ENCODE results near the gene HELZ. TPM values are rescaled to one million over a fixed set of nuclear protein-coding genes. Genes with fewer than 3 reads are reported as not detected.
"Not testable (repeated sequence)": the region's sequence is repeated elsewhere in the genome, so short reads cannot be mapped to it uniquely, and the experiment has no call there.

HELZ gene
- total and polyA plus RNA-seq, 2 donors (not counting 1 experiment from before 2014, with no cell fraction given) = 10.4 to 97.8 TPM

- intact Hi-C loops (cut with micrococcal nuclease) = no loop called here
- no peaks in the 10 kb centered on the region for H3K4me1 ChIP-seq (ENCODE audit: control insufficient read depth in 2 of 2, insufficient read depth in 2 of 2, low read length in 2 of 2)
- Mint-ChIP-seq H3K9me3 (ENCODE audit: insufficient read depth) (peaks cover 1% of the 10 kb centered on the region), H3K4me1 (no peaks in the 10 kb centered on the region), H3K27ac (no peak overlapping the region), H3K27me3 (no peaks in the 10 kb centered on the region), H3K4me3 (no peak overlapping the region)
- no peak overlapping the region for H2AFZ ChIP-seq (ENCODE audit: insufficient read depth, low read depth, low read length, poor library complexity, severe bottlenecking)
- H4K20me1 ChIP-seq (ENCODE audit: control insufficient read depth, insufficient read depth, low read length, poor library complexity, severe bottlenecking) = no peaks in the 10 kb centered on the region
- H3K4me3 ChIP-seq (ENCODE audit: control extremely low read depth in 1 of 5, extremely low read depth in 1 of 5, insufficient read depth in 1 of 5, low read depth in 2 of 5, low read length in 4 of 5) = no peak overlapping the region
- 100% methylated on average over 3 of the region's 5 CpGs for WGBS (ENCODE audit: insufficient coverage)
- peaks cover 0 to 3% (median 0%) of the 10 kb centered on the region in 3 donors for H3K9me3 ChIP-seq (ENCODE audit: control extremely low read depth in 1 of 3, control insufficient read depth in 2 of 3, insufficient read depth in 1 of 3, low read length in 2 of 3)
- H3K79me2 ChIP-seq (ENCODE audit: control insufficient read depth, insufficient read depth, low read length) = no peaks in the 10 kb centered on the region
- no peak overlapping the region for H3K9ac ChIP-seq (ENCODE audit: low read length)
- ATAC-seq (ENCODE audit: low read depth) (no peak), DNase-seq (no peak)
- peaks cover 13 to 50% of the 10 kb centered on the region in 2 experiments for H3K36me3 ChIP-seq (replicated peaks in 1 of 2; ENCODE audit: control extremely low read depth in 1 of 2, control insufficient read depth in 1 of 2, extremely low read depth in 1 of 2, insufficient read depth in 2 of 2, low read length in 1 of 2)
- ChIA-PET CTCF (no interaction called here), POLR2A (no interaction called here)
- no peaks in the 10 kb centered on the region for H3K27me3 ChIP-seq (replicated peaks in 1 of 4; ENCODE audit: control extremely low read depth in 1 of 4, control insufficient read depth in 3 of 4, insufficient read depth in 4 of 4, low read length in 3 of 4)
- no peak overlapping the region for H3K27ac ChIP-seq (ENCODE audit: low read length in 2 of 2)
- H3K4me2 ChIP-seq (replicated peaks; ENCODE audit: low read depth, low read length, poor library complexity, severe bottlenecking) = no peak overlapping the region
- TF ChIP-seq, protein P1, sequence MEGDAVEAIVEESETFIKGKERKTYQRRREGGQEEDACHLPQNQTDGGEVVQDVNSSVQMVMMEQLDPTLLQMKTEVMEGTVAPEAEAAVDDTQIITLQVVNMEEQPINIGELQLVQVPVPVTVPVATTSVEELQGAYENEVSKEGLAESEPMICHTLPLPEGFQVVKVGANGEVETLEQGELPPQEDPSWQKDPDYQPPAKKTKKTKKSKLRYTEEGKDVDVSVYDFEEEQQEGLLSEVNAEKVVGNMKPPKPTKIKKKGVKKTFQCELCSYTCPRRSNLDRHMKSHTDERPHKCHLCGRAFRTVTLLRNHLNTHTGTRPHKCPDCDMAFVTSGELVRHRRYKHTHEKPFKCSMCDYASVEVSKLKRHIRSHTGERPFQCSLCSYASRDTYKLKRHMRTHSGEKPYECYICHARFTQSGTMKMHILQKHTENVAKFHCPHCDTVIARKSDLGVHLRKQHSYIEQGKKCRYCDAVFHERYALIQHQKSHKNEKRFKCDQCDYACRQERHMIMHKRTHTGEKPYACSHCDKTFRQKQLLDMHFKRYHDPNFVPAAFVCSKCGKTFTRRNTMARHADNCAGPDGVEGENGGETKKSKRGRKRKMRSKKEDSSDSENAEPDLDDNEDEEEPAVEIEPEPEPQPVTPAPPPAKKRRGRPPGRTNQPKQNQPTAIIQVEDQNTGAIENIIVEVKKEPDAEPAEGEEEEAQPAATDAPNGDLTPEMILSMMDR (IDR thresholded peaks at IDR 0.05) = no peak
- TF ChIP-seq EZH2 (IDR thresholded peaks at IDR 0.05; ENCODE audit: borderline replicate concordance, insufficient read depth, low read depth, low read length, poor library complexity, severe bottlenecking) = no peak
These were observed 101.7 kb downstream of the HELZ start for GRCh38 chr17:67143318-67143717.

GRCh38 chr17:67142030-67142429, 103.0 kb downstream of the HELZ start:
- H3K27me3 Mint-ChIP-seq; H3K4me3 Mint-ChIP-seq; intact Hi-C loops (cut with micrococcal nuclease); H3K4me1 Mint-ChIP-seq; H3K27me3 ChIP-seq (replicated peaks in 1 of 4; ENCODE audit: control extremely low read depth in 1 of 4, control insufficient read depth in 3 of 4, insufficient read depth in 4 of 4, low read length in 3 of 4); H3K27ac Mint-ChIP-seq; DNase-seq; H3K27ac ChIP-seq (ENCODE audit: low read length in 2 of 2); CTCF ChIA-PET; POLR2A ChIA-PET; H3K9ac ChIP-seq (ENCODE audit: low read length); H3K9me3 Mint-ChIP-seq (ENCODE audit: insufficient read depth); ATAC-seq (ENCODE audit: low read depth); H3K4me3 ChIP-seq (ENCODE audit: control extremely low read depth in 1 of 5, extremely low read depth in 1 of 5, insufficient read depth in 1 of 5, low read depth in 2 of 5, low read length in 4 of 5); H4K20me1 ChIP-seq (ENCODE audit: control insufficient read depth, insufficient read depth, low read length, poor library complexity, severe bottlenecking); H3K9me3 ChIP-seq (ENCODE audit: control extremely low read depth in 1 of 3, control insufficient read depth in 2 of 3, insufficient read depth in 1 of 3, low read length in 2 of 3); H3K4me2 ChIP-seq (replicated peaks; ENCODE audit: low read depth, low read length, poor library complexity, severe bottlenecking); H3K4me1 ChIP-seq (ENCODE audit: control insufficient read depth in 2 of 2, insufficient read depth in 2 of 2, low read length in 2 of 2); H2AFZ ChIP-seq (ENCODE audit: insufficient read depth, low read depth, low read length, poor library complexity, severe bottlenecking); H3K79me2 ChIP-seq (ENCODE audit: control insufficient read depth, insufficient read depth, low read length): not testable (repeated sequence)
- WGBS (ENCODE audit: insufficient coverage) = no CpG with 5 or more reads among the region's 1 CpG
- peaks cover 13 to 42% of the 10 kb centered on the region in 2 experiments for H3K36me3 ChIP-seq (replicated peaks in 1 of 2; ENCODE audit: control extremely low read depth in 1 of 2, control insufficient read depth in 1 of 2, extremely low read depth in 1 of 2, insufficient read depth in 2 of 2, low read length in 1 of 2)

Data from B cell (primary cell).